Measurements from ENCODE around the gene OSBPL10. TPM values are rescaled to one million over a fixed set of nuclear protein-coding genes. Genes with fewer than 3 reads are reported as not detected.

Gene OSBPL10
- polyA plus RNA-seq, 2 of the 4 experiments (the other 2 are of a cell fraction), result 9.2 to 17.0 TPM

- TF ChIP-seq HDAC2 (IDR thresholded peaks at IDR 0.05) (no peak), RNF2 (IDR thresholded peaks at IDR 0.05; ENCODE audit: borderline replicate concordance, low read depth) (no peak), HOXA7 (CRISPR knock-in tag; IDR thresholded peaks at IDR 0.05) (no peak), NPAS2 (CRISPR knock-in tag; IDR thresholded peaks at IDR 0.05; ENCODE audit: borderline replicate concordance) (no peak), HEYL (CRISPR knock-in tag; IDR thresholded peaks at IDR 0.05) (no peak), SMC3 (IDR thresholded peaks at IDR 0.05) (no peak), EP300 (IDR thresholded peaks at IDR 0.05) (no peak), ZFP36 (IDR thresholded peaks at IDR 0.05; ENCODE audit: borderline replicate concordance, partially characterized antibody) (no peak), HOXB5 (CRISPR knock-in tag; IDR thresholded peaks at IDR 0.05) (no peak), POLR2AphosphoS2 (conservative IDR thresholded peaks at IDR 0.05; ENCODE audit: low read length) (no peak), MAX (IDR thresholded peaks at IDR 0.05) (no peak), TP53 (CRISPR knock-in tag; IDR thresholded peaks at IDR 0.05) (no peak), MYC (IDR thresholded peaks at IDR 0.05; ENCODE audit: borderline replicate concordance, low read length) (no peak), ESRRA (IDR thresholded peaks at IDR 0.05; ENCODE audit: borderline replicate concordance, low read length) (no peak), FOSB (CRISPR knock-in tag; IDR thresholded peaks at IDR 0.05) (no peak), EHF (CRISPR knock-in tag; IDR thresholded peaks at IDR 0.05) (no peak)
- no peak for ATAC-seq
- no peak overlapping the region for H3K4me2 ChIP-seq
- FAIRE-seq, result no peak
- H3K9me3 ChIP-seq, result no peaks in the 10 kb centered on the region
- no peaks in the 10 kb centered on the region for H3K4me1 ChIP-seq
- no peak for DNase-seq (ENCODE audit: low read depth in 1 of 2, low spot score in 1 of 2)
- POLR2A ChIA-PET, result no interaction called here
- no peak overlapping the region for H3K4me3 ChIP-seq
- WGBS (ENCODE audit: missing lambda C conversion rate), result 86% methylated on average over 3 of the region's 4 CpGs
- no peak overlapping the region for H3K27ac ChIP-seq
- CTCF ChIA-PET, result interaction anchor here (1.2 to 1.4 kb wide), 2 partner anchors 12 to 155 kb away, joined by 3 read pairs; no protein-coding TSS in a partner anchor
These were observed 215.2 kb downstream of the OSBPL10 start for GRCh38 chr3:31765871-31766270.

GRCh38 chr3:31763731-31764130 lies 217.3 kb downstream of the OSBPL10 start:
- CTCF ChIA-PET, result no interaction called here
- Histone ChIP-seq H3K9me3 (no peaks in the 10 kb centered on the region), H3K4me2 (no peak overlapping the region), H3K27ac (no peak overlapping the region), H3K4me3 (no peak overlapping the region), H3K4me1 (no peaks in the 10 kb centered on the region)
- DNase-seq (ENCODE audit: low read depth in 1 of 2, low spot score in 1 of 2), result no peak
- 58% methylated on average over 3 of the region's 3 CpGs for WGBS (ENCODE audit: missing lambda C conversion rate)
- no peak for FAIRE-seq
- ATAC-seq, result no peak
- TF ChIP-seq KDM1A (IDR thresholded peaks at IDR 0.05; ENCODE audit: low read depth), result no peak
- no peak for TF ChIP-seq CBX8 (IDR thresholded peaks at IDR 0.05)
- no peak for TF ChIP-seq EHMT2 (IDR thresholded peaks at IDR 0.05; ENCODE audit: low read depth)
- TF ChIP-seq NPAS2 (CRISPR knock-in tag; IDR thresholded peaks at IDR 0.05; ENCODE audit: borderline replicate concordance), result no peak
- no peak for TF ChIP-seq CHD4 (IDR thresholded peaks at IDR 0.05; ENCODE audit: borderline replicate concordance)
- TF ChIP-seq SREBF2 (IDR thresholded peaks at IDR 0.05), result no peak
- no peak for TF ChIP-seq JUNB (IDR thresholded peaks at IDR 0.05)
- no peak for TF ChIP-seq HOXA7 (CRISPR knock-in tag; IDR thresholded peaks at IDR 0.05)
- no peak for TF ChIP-seq E2F6 (IDR thresholded peaks at IDR 0.05; ENCODE audit: borderline replicate concordance, low read depth)
- no peak for TF ChIP-seq RAD21 (conservative IDR thresholded peaks at IDR 0.05 in 1 of 2, IDR thresholded peaks at IDR 0.05 in 1 of 2)
- no peak for TF ChIP-seq FOSB (CRISPR knock-in tag; IDR thresholded peaks at IDR 0.05)
- POLR2A ChIA-PET, result no interaction called here

GRCh38 chr3:31762888-31763351 lies 218.1 kb downstream of the OSBPL10 start:
- TF ChIP-seq EHMT2 (IDR thresholded peaks at IDR 0.05; ENCODE audit: low read depth), result no peak
- TF ChIP-seq POLR2A (IDR thresholded peaks at IDR 0.05; ENCODE audit: low read length), result no peak
- Histone ChIP-seq H3K4me2 (no peak overlapping the region), H3K4me3 (no peak overlapping the region), H3K4me1 (no peaks in the 10 kb centered on the region), H3K9me3 (no peaks in the 10 kb centered on the region), H3K27ac (no peak overlapping the region)
- ChIA-PET CTCF (no interaction called here), POLR2A (interaction anchor here (0.7 kb wide), 1 partner anchor 604 kb away, joined by 6 read pairs; no protein-coding TSS in a partner anchor)
- ATAC-seq (no peak), DNase-seq (ENCODE audit: low read depth in 1 of 2, low spot score in 1 of 2) (no peak), FAIRE-seq (no peak)
- WGBS (ENCODE audit: missing lambda C conversion rate), result 89% methylated on average over 5 of the region's 5 CpGs

Measured in A549 (cell line).